Nephron (organoid): Measurements from ENCODE around the gene GPC5.
A peak's percentile ranks its signal among the peaks of the same experiment; 100 is the strongest.

Experiments
- H3K27ac Mint-ChIP-seq, 3 experiments: 2 replicates each; pipeline ENCODE4 v1.8.0; 2020; ENCODE audit warnings: mixed read lengths in 3 of 3, mild to moderate bottlenecking in 2 of 3, moderate library complexity in 1 of 3
- H3K27me3 Mint-ChIP-seq: 2 replicates; pipeline ENCODE4 v1.8.0; 2021; ENCODE audit warnings: low read depth, mild to moderate bottlenecking, moderate library complexity, mixed read lengths
- H3K36me3 Mint-ChIP-seq: 2 replicates; pipeline ENCODE4 v1.8.0; 2020; ENCODE audit warnings: low read depth, mixed read lengths
- H3K4me1 Mint-ChIP-seq: 2 replicates; pipeline ENCODE4 v1.8.0; 2020; ENCODE audit warnings: mixed read lengths
- H3K4me3 Mint-ChIP-seq, 3 experiments: 2 replicates each; pipeline ENCODE4 v1.8.0; 2020; ENCODE audit warnings: mild to moderate bottlenecking in 3 of 3, mixed read lengths in 3 of 3, moderate library complexity in 2 of 3
- H3K9me3 Mint-ChIP-seq: 2 replicates; pipeline ENCODE4 v1.8.0; 2020; ENCODE audit warnings: mixed read lengths
- TF ChIP-seq, protein P1 (sequence below), 3 experiments: fragments of 200-600 bp; sonication (generic); IDR thresholded peaks; one replicate each; pipeline ENCODE4 v1.5.0; 2021; ENCODE audit warnings: antibody characterized with exemption in 3 of 3; ENCODE audit not compliant: unreplicated experiment in 3 of 3

GPC5 gene

GRCh38 chr13:91904597-91904996 lies 506.2 kb downstream of the GPC5 start:
- H3K4me3 Mint-ChIP-seq = no peak overlapping the region
- TF ChIP-seq, protein P1, sequence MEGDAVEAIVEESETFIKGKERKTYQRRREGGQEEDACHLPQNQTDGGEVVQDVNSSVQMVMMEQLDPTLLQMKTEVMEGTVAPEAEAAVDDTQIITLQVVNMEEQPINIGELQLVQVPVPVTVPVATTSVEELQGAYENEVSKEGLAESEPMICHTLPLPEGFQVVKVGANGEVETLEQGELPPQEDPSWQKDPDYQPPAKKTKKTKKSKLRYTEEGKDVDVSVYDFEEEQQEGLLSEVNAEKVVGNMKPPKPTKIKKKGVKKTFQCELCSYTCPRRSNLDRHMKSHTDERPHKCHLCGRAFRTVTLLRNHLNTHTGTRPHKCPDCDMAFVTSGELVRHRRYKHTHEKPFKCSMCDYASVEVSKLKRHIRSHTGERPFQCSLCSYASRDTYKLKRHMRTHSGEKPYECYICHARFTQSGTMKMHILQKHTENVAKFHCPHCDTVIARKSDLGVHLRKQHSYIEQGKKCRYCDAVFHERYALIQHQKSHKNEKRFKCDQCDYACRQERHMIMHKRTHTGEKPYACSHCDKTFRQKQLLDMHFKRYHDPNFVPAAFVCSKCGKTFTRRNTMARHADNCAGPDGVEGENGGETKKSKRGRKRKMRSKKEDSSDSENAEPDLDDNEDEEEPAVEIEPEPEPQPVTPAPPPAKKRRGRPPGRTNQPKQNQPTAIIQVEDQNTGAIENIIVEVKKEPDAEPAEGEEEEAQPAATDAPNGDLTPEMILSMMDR (IDR thresholded peaks at IDR 0.05; ENCODE audit: unreplicated experiment in 3 of 3) = no peak
- no peaks in the 10 kb centered on the region for H3K27me3 Mint-ChIP-seq
- no peaks in the 10 kb centered on the region for H3K9me3 Mint-ChIP-seq
- no peaks in the 10 kb centered on the region for H3K36me3 Mint-ChIP-seq
- H3K27ac Mint-ChIP-seq = peak overlapping the region in 1 of 3 experiments; percentile 20
- H3K4me1 Mint-ChIP-seq = peaks cover 11% of the 10 kb centered on the region

- no peak overlapping the region for H3K27ac Mint-ChIP-seq
- TF ChIP-seq, protein P1 (IDR thresholded peaks at IDR 0.05; ENCODE audit: unreplicated experiment in 3 of 3) = no peak
- no peaks in the 10 kb centered on the region for H3K27me3 Mint-ChIP-seq
- H3K36me3 Mint-ChIP-seq = no peaks in the 10 kb centered on the region
- no peaks in the 10 kb centered on the region for H3K9me3 Mint-ChIP-seq
- H3K4me3 Mint-ChIP-seq = no peak overlapping the region
- no peaks in the 10 kb centered on the region for H3K4me1 Mint-ChIP-seq
Observed at GRCh38 chr13:91907398-91907797, 509.0 kb downstream of the GPC5 start.

DNA sequence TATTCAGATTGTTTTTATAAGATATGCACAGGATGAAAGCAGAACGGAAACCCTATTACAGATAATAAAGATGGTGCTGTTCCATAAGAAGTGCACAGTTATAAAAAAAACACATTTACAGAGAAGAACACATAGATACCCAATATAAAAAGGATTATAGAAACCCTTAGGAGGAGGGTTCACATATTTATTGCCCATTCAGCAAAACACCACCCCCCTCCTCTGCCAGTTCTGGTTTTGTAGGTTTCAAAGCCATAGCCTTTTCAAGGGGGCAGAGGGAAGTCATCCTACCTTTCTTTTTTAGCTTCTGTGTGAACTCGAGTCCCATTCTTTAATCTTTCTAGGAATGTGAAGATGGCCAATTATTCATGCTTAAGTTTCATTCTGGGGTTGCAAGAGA lies 511.2 kb downstream of the GPC5 start:
- no peak overlapping the region for H3K4me3 Mint-ChIP-seq
- H3K9me3 Mint-ChIP-seq = no peaks in the 10 kb centered on the region
- H3K36me3 Mint-ChIP-seq = no peaks in the 10 kb centered on the region
- H3K4me1 Mint-ChIP-seq = no peaks in the 10 kb centered on the region
- no peaks in the 10 kb centered on the region for H3K27me3 Mint-ChIP-seq
- TF ChIP-seq, protein P1 (IDR thresholded peaks at IDR 0.05; ENCODE audit: unreplicated experiment in 3 of 3) = no peak
- H3K27ac Mint-ChIP-seq = no peak overlapping the region

DNA sequence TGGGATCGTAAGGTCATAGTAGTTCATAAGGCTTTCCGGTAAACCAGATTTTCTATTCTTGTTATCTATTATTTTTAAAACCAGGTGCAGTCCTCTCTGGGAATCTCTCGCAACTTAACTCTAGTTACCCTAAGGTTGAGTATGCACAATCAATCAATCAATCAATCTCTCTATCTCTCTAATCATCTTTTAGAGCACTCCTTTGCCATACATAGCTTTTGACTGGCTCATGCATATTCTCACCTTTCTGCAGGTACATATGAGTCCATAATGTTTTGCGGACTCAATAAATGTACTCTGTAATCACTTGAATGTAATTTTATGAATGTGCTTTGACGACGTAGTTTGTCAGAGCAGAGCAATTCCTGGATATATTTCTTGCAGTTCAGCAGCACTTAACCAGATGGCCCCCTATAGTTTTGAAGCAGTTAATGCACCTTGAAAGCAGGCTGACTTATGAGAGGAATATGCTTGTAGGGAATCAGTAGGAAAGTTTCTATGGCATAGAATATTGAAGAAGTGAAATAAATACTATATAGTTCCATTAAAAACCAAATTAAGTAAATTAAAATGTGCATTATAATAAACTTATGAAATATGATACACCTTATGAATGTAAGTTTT lies 524.7 kb downstream of the GPC5 start:
- no peaks in the 10 kb centered on the region for H3K36me3 Mint-ChIP-seq
- no peaks in the 10 kb centered on the region for H3K27me3 Mint-ChIP-seq
- no peak overlapping the region for H3K4me3 Mint-ChIP-seq
- no peaks in the 10 kb centered on the region for H3K9me3 Mint-ChIP-seq
- H3K4me1 Mint-ChIP-seq = no peaks in the 10 kb centered on the region
- no peak overlapping the region for H3K27ac Mint-ChIP-seq
- TF ChIP-seq, protein P1 (IDR thresholded peaks at IDR 0.05; ENCODE audit: unreplicated experiment in 3 of 3) = peak in 2 of 3 experiments; percentile 25 to 43

GRCh38 chr13:91930687-91931086 lies 532.3 kb downstream of the GPC5 start:
- Mint-ChIP-seq H3K4me1 (peaks cover 21% of the 10 kb centered on the region), H3K27me3 (no peaks in the 10 kb centered on the region), H3K9me3 (no peaks in the 10 kb centered on the region), H3K4me3 (no peak overlapping the region), H3K27ac (no peak overlapping the region), H3K36me3 (no peaks in the 10 kb centered on the region)
- TF ChIP-seq, protein P1 (IDR thresholded peaks at IDR 0.05; ENCODE audit: unreplicated experiment in 3 of 3) = no peak

- Mint-ChIP-seq H3K27me3 (no peaks in the 10 kb centered on the region), H3K4me1 (peaks cover 21% of the 10 kb centered on the region), H3K36me3 (no peaks in the 10 kb centered on the region), H3K27ac (peak overlapping the region; percentile 72 to 83 (median 78)), H3K9me3 (peaks cover 3% of the 10 kb centered on the region), H3K4me3 (peak overlapping the region in 1 of 3 experiments; percentile 9)
- TF ChIP-seq, protein P1 (IDR thresholded peaks at IDR 0.05; ENCODE audit: unreplicated experiment in 3 of 3) = no peak
Observed at GRCh38 chr13:91934354-91934753, 535.9 kb downstream of the GPC5 start.
